Amniotic stem cell (primary cell): ENCODE data around the gene TUBB1.

ENCODE experiments used
- DNase-seq: peaks from one replicate; lab custom pipeline; 2025; lab: John Stamatoyannopoulos, UW

The TUBB1 gene

DNA sequence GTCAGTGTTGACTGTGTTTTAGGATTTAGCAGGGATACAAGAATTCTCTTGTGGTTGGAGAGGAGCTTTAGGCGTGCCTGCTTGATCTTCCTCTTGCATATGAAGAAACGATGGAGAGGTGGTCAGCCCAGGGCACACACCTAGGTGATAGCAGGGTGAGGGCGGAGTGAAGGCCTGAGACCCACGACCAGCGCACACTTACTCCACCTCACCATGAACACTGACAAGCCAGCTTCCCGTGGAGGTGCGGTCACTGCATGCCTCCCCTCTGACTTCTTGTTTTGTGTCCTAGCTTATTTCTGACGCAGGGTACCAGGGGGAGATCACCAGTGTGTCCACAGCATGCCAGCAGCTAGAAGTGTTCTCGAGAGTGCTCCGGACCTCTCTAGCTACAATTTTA lies 30.0 kb upstream of the TUBB1 start:
- no peak for DNase-seq

DNA sequence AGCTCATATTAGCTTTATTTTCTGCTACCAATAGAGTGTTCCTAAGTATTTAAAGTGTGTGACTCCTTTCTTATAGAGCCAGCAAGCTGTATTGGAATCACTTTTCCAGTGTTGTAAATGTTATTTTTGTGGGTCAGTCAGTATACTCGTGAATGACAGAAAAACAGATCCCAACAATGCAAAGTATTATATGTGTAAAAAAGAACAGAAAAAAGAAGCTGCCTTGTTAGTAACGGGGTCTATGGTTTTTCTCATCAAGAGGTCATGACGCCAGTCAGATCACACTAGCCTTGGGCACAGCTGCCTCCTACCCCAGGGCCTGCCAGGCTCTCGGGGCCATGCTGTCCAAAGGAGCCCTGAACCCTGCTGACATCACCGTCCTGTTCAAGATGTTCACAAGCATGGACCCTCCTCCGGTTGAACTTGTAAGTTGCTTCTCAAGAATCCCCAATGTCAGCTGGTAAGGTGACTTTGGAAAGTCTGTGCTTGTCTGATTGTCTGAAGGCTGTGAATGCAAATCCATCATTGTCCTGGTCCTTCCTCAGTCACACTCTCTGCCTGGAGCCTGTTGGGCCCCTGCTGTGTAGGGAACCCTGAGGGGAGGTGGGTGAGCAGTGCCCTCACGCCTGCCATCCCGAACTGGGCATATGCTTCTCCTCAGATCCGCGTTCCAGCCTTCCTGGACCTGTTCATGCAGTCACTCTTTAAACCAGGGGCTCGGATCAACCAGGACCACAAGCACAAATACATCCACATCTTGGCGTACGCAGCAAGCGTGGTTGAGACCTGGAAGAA lies 28.4 kb upstream of the TUBB1 start:
- DNase-seq, result no peak

- DNase-seq, result no peak
Observed at GRCh38 chr20:58991715-58992114, 27.5 kb upstream of the TUBB1 start.

DNA sequence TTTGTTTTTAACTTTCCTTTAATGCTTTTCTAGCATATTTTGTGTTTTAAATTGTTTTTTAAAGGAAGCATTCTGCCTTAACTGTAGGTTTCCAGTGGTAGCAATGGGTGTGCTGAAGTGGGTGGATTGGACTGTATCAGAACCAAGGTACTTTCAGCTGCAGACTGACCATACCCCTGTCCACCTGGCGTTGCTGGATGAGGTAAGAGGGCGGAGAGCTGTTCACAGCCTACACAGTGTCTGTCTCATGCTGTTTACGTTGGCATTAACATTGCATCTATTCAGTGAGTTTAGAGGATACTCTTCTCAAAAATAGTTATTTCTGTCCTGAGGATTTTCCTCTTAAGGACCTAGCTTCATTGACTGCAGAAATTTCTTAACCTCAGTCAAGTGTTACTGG lies 26.3 kb upstream of the TUBB1 start:
- no peak for DNase-seq

DNA sequence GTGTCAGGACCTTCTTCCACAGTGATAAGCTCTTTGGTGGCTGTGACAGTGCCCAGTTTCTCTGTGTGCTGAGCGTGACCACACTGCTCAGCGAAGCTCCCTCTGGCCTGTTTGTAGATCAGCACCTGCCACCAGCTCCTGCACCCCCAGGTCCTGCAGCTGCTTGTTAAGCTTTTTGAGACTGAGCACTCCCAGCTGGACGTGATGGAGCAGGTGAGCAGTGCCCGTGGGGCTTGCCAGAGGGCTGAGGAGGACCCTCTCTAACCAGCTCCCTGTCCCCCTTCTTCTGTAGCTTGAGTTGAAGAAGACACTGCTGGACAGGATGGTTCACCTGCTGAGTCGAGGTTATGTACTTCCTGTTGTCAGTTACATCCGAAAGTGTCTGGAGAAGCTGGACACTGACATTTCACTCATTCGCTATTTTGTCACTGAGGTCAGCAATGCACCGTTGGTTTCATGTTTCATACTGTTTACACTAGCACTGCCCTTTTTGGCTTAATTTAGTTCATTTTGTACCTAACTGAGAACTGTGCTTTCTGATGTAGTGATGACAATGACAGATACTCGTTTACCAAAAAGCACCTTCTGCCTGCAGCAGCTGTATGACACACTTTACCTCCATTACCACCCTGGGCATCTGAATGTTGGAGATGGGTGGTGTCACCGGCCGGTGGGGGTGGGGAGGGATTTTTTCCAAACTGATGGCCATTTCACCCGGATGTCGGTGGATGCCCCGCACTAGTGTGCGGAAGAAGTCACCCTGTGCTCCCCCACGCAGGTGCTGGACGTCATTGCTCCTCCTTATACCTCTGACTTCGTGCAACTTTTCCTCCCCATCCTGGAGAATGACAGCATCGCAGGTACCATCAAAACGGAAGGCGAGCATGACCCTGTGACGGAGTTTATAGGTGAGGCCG lies 25.6 kb upstream of the TUBB1 start:
- DNase-seq, result no peak

GRCh38 chr20:58994390-58995159 lies 24.7 kb upstream of the TUBB1 start:
- DNase-seq, result no peak

DNA sequence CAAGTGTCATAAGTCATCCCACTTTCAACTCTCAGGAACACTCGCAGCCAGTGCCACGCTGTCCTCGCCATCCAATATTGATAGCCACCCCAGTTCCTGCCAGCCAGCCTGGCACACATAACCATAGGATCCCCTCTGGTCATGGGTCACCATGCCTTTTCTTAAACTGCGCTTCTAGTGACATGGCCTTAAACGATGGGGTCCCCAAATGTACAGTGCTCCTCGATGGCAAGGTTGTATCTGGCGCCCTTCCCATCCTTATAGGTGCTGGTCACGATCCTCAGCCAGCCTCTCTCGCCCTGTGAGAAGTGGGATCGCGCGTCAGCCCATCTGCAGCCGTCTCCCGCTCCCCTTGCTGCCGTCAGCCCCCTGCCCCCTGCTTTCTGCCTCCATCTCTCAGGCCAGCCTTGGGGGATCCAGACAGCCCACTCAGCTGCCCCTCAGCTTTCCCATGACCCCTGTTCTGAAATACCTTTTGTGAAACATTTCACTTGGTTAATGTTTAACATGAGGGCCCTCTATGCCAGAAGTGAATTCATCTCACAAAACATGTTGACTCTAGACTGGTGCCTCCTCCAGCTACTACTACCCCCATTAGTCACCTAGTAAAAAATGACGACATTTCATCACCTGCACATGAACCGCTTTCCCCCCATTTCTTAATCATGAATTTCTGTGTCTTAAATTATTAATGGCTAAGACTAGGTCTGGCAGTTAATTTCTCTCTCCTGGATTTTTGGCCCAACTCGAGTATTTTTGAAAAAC lies 23.6 kb upstream of the TUBB1 start:
- no peak for DNase-seq

DNA sequence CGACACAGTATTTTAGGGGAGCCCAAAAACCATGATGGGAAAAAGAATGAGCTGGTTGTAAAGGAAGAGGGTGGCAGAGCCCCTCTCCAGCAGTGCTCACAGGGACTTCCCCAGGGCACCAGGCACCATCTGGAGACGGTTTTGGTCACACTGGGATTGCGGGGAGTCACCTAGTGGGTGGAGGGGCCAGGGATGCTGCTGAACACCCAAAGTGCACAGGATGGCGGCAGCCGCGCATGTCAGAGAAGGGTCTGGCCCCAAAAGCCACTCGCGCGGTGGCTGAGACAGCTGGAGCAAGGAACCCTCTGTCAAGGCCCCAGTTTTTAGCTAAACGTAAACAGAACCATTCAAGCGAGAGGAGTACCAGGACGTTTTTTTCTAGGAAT lies 23.0 kb upstream of the TUBB1 start:
- no peak for DNase-seq

DNA sequence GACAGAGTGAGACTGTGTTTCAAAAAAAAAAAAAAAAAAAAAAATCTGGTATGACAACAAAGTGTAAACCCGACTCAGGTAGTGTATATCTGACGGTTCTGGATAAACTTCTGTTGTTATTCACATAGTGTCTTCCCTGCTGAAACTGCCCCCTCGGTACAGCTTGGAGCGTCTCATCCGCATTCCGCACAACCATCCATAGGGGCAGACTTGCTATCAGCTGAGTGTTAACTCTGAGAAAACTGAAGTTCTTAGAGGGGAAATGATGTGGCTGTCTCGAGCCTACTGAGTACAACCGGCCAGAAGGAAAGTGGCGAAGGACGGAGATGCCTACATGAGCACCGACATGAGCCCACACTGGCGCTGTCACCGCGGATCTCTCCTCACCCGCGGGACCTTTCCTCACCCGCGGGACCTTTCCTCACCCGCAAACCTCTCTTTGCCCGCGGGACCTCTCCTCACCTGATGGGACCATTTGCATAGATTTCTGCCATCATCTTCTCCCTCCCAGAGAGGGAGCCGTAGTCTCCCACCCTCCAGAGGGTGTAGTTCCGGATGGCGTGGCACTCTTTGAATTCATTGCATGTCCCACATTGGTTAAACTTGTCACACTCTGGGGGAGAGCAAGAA lies 22.0 kb upstream of the TUBB1 start:
- no peak for DNase-seq

- no peak for DNase-seq
Observed at GRCh38 chr20:58998656-58999055, 20.6 kb upstream of the TUBB1 start.

DNA sequence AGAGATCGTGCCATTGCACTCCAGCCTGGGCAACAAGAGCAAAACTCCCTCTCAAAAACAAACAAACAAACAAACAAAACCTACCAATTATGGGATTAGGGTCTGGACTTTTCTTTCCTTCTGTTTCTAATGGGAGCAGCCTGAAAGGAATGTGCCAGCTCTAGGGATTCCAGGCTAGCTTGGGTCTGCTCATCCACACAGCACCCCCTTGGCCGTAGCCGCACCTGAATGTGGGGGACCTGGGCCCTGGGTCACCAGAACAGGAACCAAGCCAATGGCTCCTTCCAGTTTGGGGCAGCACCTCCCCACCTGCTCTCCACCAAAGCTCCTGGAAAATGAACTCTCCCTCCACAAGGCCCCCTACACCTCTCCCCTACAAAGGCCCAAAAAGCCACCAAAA lies 18.9 kb upstream of the TUBB1 start:
- no peak for DNase-seq

DNA sequence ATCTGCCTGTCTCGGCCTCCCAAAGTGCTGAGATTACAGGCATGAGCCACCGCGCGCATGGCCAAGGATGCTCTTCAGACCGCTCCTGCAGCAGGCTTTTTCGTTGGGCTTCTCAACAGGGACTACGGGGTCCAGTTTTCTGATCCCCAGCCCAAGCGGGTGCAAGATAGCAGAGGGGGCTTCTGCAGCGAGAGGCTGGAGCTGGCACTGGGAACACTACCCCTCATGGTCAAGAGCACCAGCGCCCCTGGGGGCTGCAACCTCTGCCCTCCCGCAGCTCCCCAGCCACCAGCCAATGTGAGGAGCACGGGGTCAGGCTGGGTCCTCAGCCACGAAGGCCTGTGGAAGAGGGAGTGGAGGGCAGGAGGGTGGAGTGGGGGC lies 18.2 kb upstream of the TUBB1 start:
- no peak for DNase-seq

DNA sequence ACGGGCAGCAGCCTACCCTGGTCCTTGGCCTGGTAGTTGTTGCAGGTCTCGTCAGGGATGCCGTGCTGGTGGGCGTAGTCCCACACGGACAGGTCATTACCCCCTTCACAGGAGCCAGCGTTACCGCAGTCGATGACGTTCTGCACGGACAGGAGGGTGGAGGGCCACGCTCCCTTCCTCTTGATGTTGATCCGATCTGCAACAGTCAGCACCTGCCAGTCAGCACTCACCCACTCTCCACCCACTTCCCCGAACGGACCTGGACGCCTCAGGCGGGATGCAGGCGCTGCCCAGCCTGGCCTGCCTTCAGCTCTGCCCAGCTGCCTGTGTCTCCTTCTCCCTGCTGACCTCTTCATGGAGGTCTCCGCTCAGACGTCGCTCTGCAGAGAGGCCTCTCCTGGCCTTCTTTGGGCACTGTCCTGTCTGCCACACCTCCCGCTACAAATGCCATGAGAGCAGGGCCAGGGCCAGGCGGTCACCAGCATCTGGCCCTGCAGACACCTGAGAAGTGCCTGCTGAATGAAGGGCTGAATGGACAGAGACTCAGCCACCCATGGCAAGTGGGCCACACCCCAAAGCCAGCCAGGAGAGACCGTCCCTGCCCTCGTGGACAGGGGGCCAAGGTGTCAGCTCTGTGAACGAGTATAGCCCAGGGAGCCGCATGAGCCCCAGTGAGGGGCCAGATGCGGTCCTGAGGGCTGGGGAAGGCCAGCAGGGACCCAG lies 17.6 kb upstream of the TUBB1 start:
- no peak for DNase-seq

DNA sequence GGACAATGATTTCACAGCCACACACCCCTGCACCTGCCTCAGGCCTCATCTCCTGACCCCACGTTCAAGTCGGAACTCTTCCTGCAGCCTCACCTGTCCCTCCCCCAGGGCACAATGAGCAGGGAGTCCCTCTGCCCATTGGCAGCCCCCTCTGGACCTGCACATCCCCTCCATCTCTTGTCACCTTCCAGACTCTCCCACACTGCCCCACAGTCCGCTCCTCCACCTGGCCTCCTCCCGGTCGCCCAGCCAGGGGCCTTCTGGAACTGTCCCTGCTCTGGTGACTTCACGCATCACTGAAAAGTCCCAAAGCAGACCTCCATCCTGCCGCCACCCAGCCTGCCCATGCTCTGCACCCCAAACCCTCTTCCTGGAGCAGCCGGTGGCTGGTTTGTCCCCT lies 16.8 kb upstream of the TUBB1 start:
- no peak for DNase-seq

DNA sequence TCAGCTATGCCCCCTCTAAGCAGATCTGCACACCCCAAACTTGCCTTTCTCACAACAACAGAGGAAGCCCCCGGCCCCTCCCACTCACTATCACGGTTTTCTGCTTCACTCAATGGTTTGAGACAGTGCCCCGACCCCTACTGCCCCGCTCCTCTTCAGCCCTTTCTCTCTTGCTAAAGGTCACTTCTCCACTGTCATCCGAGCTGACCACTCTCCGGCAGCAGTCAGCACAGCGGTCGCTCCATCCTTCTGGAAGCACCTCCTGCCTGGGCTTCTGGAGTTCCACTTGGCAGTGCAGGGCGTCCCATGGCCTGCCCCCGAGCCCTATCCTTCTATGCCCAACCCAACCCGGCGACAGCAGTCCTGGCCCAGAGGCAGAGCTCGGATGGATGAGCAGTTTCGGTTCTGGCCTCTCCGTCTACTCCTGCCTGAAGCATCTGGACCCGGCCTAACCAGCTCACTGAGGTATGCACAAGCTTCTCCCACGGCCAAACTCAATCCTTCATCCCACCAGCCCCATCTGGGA lies 16.3 kb upstream of the TUBB1 start:
- DNase-seq, result no peak

DNA sequence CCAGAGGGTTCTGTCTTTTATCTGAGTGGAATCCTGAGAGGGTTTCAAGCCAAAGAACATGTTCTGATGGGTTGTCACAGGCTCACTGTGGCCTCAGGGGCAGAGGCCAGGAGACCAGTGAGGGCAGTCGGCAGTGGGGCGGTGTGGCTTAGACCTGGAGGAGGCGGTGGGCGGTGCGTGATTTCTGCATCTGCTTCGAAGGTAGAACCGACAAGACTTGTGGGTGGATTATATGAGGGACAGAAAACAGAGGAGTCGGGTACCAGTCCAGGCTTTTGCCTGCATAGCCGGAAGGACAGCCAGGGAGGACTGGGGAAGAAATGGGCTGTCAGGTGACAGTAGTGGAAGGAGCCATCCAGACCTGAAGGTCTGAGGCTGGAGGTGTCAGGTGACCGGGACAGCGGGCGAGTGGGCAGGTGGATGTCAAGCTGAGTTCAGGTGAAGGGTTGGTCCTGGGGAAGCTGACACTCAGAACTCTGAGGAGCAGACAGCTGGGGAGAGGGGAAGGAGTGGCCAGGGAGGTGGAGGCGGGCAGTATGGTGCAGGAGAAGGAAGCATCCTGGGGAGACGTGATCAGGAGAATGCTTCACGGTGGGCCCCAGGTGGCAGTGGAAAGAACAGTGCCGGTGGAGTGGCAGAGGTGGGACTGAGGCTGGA lies 15.3 kb upstream of the TUBB1 start:
- no peak for DNase-seq

DNA sequence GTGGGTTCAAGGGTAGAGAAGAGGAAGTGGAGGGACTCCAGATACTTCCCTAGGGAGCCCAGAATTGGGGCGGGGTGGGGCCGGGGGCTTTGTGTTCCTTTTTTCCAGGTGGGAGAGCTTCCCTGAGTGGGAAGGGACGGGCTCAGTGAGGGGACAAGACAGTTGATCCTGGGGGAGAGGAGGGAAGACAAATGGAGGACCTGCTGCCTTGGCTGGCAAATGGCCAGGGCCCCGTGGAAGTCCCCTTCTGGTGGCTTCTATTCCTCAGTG lies 14.8 kb upstream of the TUBB1 start:
- no peak for DNase-seq

- no peak for DNase-seq
Observed at GRCh38 chr20:59004763-59005522, 14.3 kb upstream of the TUBB1 start.

GRCh38 chr20:59005523-59006166 lies 13.6 kb upstream of the TUBB1 start:
- no peak for DNase-seq
